ENCODE data around the gene MED27. TPM values are rescaled to one million over a fixed set of nuclear protein-coding genes. Genes with fewer than 3 reads are reported as not detected.

The MED27 gene
- total and polyA plus RNA-seq, 2 of the 4 experiments (the other 2 are of a cell fraction) = 50.2 to 63.4 TPM

DNA sequence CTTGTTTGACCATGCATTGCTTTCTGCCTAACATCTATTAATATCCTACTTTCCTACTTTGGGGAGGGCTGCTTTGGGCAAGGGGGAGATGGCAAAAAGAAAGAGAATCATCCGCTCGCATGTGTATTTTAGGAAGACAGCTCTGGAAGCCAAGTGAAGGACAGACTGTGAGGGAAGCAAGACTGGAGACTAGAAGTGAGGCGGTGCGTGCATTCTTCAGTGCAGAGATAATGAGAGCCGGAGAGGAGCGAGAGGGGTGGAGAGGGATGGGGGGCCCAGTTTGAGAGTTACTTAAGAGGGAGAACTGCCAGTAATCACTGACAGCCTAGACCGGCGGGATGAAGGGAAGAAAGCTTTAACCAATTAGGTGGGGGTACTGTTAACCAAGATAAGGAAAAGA is 188.1 kb downstream of the MED27 start:
- TF ChIP-seq, protein P1, sequence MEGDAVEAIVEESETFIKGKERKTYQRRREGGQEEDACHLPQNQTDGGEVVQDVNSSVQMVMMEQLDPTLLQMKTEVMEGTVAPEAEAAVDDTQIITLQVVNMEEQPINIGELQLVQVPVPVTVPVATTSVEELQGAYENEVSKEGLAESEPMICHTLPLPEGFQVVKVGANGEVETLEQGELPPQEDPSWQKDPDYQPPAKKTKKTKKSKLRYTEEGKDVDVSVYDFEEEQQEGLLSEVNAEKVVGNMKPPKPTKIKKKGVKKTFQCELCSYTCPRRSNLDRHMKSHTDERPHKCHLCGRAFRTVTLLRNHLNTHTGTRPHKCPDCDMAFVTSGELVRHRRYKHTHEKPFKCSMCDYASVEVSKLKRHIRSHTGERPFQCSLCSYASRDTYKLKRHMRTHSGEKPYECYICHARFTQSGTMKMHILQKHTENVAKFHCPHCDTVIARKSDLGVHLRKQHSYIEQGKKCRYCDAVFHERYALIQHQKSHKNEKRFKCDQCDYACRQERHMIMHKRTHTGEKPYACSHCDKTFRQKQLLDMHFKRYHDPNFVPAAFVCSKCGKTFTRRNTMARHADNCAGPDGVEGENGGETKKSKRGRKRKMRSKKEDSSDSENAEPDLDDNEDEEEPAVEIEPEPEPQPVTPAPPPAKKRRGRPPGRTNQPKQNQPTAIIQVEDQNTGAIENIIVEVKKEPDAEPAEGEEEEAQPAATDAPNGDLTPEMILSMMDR (conservative IDR thresholded peaks at IDR 0.05; ENCODE audit: low read depth, low read length) = no peak
- TF ChIP-seq MXI1 (IDR thresholded peaks at IDR 0.05; ENCODE audit: borderline replicate concordance, low read depth, low read length) = no peak
- TF ChIP-seq, protein P2, sequence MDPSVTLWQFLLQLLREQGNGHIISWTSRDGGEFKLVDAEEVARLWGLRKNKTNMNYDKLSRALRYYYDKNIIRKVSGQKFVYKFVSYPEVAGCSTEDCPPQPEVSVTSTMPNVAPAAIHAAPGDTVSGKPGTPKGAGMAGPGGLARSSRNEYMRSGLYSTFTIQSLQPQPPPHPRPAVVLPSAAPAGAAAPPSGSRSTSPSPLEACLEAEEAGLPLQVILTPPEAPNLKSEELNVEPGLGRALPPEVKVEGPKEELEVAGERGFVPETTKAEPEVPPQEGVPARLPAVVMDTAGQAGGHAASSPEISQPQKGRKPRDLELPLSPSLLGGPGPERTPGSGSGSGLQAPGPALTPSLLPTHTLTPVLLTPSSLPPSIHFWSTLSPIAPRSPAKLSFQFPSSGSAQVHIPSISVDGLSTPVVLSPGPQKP (IDR thresholded peaks at IDR 0.05; ENCODE audit: borderline replicate concordance, low read depth, low read length) = no peak
- no peak for TF ChIP-seq SMC3 (IDR thresholded peaks at IDR 0.05; ENCODE audit: low read depth, low read length)
- TF ChIP-seq RFX5 (IDR thresholded peaks at IDR 0.05; ENCODE audit: low read depth, low read length) = no peak
- no peak for TF ChIP-seq MAFK (IDR thresholded peaks at IDR 0.05; ENCODE audit: low read depth, low read length)
- TF ChIP-seq, protein P3, sequence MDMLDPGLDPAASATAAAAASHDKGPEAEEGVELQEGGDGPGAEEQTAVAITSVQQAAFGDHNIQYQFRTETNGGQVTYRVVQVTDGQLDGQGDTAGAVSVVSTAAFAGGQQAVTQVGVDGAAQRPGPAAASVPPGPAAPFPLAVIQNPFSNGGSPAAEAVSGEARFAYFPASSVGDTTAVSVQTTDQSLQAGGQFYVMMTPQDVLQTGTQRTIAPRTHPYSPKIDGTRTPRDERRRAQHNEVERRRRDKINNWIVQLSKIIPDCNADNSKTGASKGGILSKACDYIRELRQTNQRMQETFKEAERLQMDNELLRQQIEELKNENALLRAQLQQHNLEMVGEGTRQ (IDR thresholded peaks at IDR 0.05; ENCODE audit: low read depth, low read length) = no peak
- no peak for TF ChIP-seq POLR2A (IDR thresholded peaks at IDR 0.05; ENCODE audit: low read depth, low read length)
- TF ChIP-seq FOS (IDR thresholded peaks at IDR 0.05; ENCODE audit: low read depth, low read length) = no peak
- TF ChIP-seq BHLHE40 (IDR thresholded peaks at IDR 0.05; ENCODE audit: low read depth, low read length) = no peak
- TF ChIP-seq RCOR1 (IDR thresholded peaks at IDR 0.05; ENCODE audit: insufficient replicate concordance, low read length) = no peak
- TF ChIP-seq MAZ (IDR thresholded peaks at IDR 0.05; ENCODE audit: borderline replicate concordance, low read depth, low read length) = no peak
- TF ChIP-seq RAD21 (IDR thresholded peaks at IDR 0.05; ENCODE audit: low read length) = no peak
- Histone ChIP-seq H2BK5ac (ENCODE audit: low read depth, low read length, poor library complexity, severe bottlenecking) (no peak overlapping the region), H3K27ac (ENCODE audit: insufficient read depth, low read length) (no peak overlapping the region), H3K23ac (ENCODE audit: low read depth, low read length) (no peak overlapping the region), H3K56ac (ENCODE audit: extremely low read depth, insufficient read depth, low read length) (no peak overlapping the region), H4K20me1 (ENCODE audit: insufficient read depth, low read length) (no peaks in the 10 kb centered on the region), H3K14ac (replicated peaks; ENCODE audit: low read depth, low read length) (no peak overlapping the region), H2AFZ (replicated peaks; ENCODE audit: low read length, poor library complexity) (no peak overlapping the region), H4K5ac (ENCODE audit: low read depth, low read length) (no peak overlapping the region), H3K9ac (ENCODE audit: low read depth, low read length) (no peak overlapping the region), H3K9me1 (ENCODE audit: insufficient read depth, low read length) (peaks cover 3% of the 10 kb centered on the region; the same call in 1 of the 2 replicates), H3K27me3 (ENCODE audit: control insufficient read depth, insufficient read depth, low read length) (no peaks in the 10 kb centered on the region), H2BK20ac (ENCODE audit: low read depth, low read length) (no peak overlapping the region), H3K18ac (ENCODE audit: low read depth, low read length) (no peak overlapping the region), H2AK5ac (ENCODE audit: low read depth, low read length) (no peak overlapping the region), H3K4me1 (ENCODE audit: control insufficient read depth, insufficient read depth, low read length) (peaks cover 14% of the 10 kb centered on the region), H3K79me1 (ENCODE audit: low read depth in 1 of 2, low read length in 2 of 2) (peaks cover 0 to 12% of the 10 kb centered on the region in 2 experiments; a peak in 1 of 4 replicates), H2AK9ac (replicated peaks; ENCODE audit: low read depth, low read length, poor library complexity) (no peak overlapping the region), H3K4me2 (ENCODE audit: low read depth, low read length) (no peak overlapping the region), H4K91ac (ENCODE audit: insufficient read depth, low read depth, low read length) (no peak overlapping the region), H3K4ac (ENCODE audit: low read depth, low read length) (no peak overlapping the region), H2BK15ac (ENCODE audit: low read depth, low read length) (no peak overlapping the region), H4K8ac (ENCODE audit: low read depth in 2 of 2, low read length in 2 of 2) (no peak overlapping the region), H3K9me3 (ENCODE audit: control insufficient read depth, insufficient read depth, low read length) (no peaks in the 10 kb centered on the region), H2BK120ac (ENCODE audit: low read depth, low read length) (no peak overlapping the region), H3K4me3 (ENCODE audit: insufficient read depth, low read depth, low read length) (no peak overlapping the region), H3K36me3 (ENCODE audit: control insufficient read depth, insufficient read depth, low read length) (peaks cover 9% of the 10 kb centered on the region)
- dilution Hi-C loops (cut with HindIII; ENCODE audit: low sequenced_read_pairs, unreplicated experiment) = no loop called here
- WGBS, 2 experiments (ENCODE audit: extremely low coverage in 2 of 2, insufficient read length in 1 of 2) = 76% methylated on average over 3 of the region's 8 CpGs; no CpG with 5 or more reads in 1 of the 2 experiments
- DNase-seq = no peak
- ChIA-PET CTCF (no interaction called here), POLR2A (ENCODE audit: unreplicated experiment) (no interaction called here)
- no TSS peak for BruUV-seq (replicated peaks)
- in situ Hi-C loops (cut with MboI; ENCODE audit: low sequenced_read_pairs) = no loop called here
- intact Hi-C loops (cut with micrococcal nuclease) = no loop called here
- no peak for ATAC-seq (ENCODE audit: low read depth)
